Brain pericyte (primary cell): ENCODE measurements around the gene SH3RF3.

ENCODE experiments used
- DNase-seq: peaks from one replicate; pipeline ENCODE4 v3.0.0-alpha.2; 2012; ENCODE audit warnings: low read depth, low spot score

SH3RF3 gene

DNA sequence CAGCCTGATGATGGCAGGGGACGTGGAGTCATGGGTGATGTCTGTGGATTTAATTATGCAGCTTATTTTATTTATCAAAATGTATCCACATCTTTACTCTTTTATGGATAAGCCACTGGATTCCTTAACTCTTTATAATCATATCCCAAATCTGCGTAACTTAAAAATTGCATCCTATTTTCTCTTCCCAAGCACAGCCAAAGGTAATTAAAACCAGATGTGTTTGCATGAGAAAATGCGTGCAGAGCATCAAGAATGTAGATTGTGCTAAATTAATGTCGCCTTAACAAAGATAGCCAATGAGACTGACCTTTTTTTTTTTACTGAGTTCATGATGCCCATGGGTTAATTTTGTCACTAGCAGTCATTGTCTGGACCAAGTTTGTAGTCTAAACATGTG, 10.0 kb downstream of the SH3RF3 start:
- DNase-seq = no peak

DNA sequence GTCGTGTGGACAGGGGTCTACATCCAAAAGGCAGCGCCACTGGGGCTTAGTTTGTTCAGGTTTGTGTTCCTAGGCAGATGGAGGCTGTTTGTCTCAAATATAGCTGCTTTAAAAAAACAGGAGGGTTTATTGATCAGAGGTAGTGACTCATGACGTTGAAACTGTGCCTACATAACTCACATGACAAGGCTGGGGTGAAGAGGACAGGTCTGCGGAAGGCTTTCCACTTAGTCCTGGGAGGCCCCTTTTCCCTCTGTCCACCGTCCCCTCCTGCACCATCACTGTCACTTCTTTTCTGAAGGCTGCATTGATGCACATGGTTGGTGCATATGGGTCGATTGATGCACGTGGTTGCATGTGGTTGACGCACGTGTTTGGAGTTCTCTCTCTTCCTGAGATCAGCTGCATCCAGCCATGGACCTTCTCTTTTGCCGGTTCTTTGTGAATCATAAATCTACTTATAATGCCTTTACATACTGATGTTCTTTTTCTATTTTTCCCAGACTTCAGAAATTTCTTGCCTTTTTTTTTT, 10.9 kb downstream of the SH3RF3 start:
- no peak for DNase-seq

DNA sequence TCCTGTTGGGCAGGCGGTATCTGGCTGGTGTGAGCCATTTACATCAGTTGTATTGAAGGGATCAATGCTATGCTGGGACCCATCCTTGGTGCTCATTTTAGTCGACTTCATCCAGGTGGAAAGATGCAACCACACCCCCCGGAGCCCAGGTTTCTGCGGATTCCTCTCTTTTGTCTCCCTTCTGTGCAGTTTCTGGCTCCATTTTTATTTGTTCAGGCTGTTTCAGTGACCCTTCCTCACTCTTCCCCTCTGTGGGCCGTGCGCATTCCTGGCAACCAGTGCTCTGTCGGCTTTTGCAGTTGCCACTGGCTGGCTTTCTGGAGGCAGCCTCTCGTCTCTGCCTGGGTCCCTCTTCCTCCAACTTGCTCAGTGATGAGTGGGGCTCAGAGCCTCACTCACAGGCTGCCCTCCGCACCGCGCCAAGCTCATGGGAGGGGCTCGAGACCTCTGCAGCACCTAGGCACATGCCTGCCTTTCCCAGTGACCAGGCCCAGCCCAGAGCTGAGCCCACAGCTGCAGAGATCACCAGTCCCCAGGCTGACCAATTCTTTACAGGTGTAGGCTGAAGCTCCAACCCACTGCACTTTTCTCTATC, 12.1 kb downstream of the SH3RF3 start:
- no peak for DNase-seq

DNA sequence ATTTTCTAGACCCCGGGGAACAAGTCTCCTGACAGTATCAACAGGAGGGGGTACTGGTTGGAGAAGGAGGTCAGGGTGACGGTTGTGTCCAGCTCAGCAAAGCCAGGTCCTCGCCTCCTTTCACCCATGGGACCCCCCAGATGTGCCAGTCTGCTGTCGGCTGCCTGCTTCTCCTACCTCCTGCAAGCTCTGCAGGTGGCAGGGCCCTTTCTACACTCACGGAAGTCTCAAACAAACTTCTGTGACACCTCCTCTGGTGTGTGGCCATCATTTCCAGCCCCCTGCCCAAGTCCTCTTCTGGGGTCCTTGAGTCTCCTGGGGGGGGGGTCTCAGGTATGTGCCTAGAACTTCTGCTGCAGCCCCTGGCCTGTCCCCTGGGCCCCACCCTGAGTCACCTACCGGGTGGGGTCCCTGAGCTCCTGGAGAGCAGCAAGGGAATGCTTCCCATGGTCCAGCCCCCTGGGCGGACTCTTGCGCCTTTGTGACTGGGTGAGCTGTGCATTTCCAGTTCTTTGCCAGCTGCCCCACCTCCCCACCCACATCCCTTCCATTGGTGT, 12.8 kb downstream of the SH3RF3 start:
- DNase-seq = no peak

DNA sequence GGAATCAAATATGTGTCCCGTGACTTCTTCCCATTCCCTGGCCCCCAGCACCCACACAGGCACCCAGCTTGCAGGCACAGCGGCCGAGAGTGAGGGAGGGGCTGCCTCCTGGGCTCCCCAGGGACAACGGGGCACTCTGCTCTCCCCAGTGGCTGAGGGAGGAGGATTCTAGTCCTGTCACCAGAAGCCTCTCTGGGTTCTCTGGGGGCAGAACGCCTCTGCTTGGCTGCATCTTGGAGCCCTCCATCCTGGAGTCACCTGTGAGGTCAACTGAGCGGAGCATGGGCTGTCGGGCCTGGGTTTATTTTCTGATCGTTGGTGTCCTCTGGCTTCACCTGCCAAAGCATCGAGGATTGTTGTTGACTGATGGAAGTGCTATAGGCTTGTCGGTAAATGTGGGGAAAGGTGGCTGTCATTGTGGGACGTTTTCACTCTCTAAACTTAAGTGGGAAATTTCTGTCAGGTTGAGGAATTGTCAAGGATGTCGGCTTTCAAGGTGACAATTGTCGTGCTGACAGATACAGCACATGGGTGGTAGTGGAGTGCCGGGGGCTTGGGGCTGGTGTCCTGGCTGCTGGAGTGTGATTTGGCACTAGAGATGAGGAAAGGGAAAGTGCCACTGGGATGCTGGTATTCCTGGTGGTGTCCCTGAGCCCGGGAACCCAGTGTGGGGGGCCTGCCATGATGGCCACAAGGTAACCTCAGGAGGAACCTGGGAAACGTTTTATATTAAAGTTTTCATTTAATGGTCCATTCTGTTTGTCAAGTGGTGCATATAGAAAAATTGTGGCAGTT, 13.6 kb downstream of the SH3RF3 start:
- no peak for DNase-seq

DNA sequence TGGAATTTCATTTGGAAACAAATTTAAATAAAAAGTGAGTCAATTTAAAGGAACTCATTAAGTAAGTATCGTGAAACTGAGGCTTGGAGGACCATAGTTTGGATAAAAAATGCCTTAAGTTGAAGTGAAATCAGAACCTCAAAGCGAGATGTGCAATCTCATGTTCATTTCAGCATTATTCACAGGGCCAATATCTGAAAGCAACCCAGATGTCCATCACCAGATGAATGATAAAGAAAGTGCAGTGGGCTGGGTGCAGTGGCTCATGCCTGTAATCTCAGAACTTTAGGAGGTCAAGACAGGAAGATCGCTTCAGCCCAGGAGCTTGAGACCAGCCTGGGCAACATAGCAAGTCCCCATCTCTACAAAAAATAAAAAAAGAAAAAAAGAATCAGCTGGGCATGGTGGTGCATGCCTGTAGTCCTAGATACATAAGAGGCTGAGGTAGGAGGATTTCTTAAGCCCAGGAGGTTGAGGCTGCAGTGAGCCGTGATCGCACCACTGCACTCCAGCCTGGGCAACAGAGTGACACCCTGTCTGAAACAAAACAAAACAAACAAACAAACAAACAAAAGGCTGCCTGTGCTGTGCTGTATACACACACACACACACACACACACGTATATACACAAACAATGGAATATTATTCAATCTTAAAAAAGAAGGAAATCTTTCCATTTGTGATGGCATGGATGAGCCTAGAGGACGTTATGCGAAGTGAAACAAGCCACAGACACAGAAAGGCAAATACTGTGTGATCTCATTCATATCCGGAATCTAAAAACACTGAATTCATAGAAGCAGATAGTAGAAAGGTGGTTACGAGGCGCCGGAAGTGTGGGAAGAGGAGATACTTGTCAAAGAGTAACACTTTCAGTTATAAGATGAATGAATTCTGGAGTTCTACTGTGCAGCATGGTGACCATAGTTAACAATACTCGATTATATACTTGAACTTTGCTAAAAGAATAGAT, 14.5 kb downstream of the SH3RF3 start:
- DNase-seq = no peak

DNA sequence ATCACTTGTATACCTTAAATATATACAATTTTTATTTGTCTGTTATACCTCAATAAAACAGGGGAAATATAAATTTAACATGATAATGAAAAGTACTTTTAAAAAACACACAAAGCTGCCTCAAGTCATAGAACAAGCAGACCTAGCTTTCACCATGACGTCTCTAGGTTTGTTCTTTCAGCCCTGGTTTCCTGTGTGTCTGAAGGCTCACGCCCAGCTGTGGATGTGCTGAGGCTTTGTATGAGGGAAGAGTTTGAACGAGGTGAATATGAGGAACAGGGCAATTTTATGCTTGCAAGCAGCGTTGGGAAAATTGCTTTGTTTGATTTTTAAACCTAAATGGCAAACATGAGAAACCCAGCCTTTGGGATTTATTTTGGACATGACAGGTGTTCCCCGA, 15.3 kb downstream of the SH3RF3 start:
- no peak for DNase-seq

DNA sequence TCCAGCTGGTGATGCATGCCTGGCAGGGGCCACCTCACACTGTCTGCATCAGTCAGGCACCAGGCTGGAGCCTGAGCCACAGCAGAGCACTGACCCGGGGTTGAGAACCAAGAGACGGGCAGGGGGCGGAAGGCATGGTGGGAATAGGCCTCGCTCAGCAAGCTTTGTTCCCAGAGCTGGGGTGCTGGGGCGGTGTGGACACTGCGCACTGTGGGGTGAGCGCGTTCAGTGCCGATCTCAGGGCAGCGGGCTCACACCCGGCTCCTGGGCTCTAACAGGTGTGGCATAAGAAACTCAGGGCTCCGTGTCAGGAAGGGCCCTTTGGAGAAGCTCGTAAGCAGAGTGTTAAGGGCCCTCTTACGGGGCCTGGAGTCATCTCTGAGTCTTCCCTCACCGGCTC, 15.7 kb downstream of the SH3RF3 start:
- DNase-seq = no peak

DNA sequence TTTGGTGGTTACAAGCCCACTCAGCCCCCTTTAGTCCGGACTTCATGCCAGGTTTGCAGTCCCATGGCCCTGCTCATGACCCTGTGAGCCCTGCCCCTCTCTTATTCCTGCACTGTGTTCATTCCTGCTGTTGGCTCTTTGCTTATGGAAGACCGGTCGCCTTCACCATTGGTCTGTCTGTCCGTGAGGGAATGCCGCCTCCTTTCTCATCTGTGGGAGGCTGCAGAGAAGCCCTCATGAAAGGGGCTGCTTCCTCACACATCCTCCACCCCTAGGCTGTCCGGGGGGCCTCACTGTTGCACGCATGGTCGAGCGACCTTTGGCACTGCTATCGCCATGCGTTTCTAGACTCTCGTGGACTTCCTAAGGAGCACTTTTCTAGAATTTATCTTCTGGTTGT, 16.3 kb downstream of the SH3RF3 start:
- DNase-seq = no peak

DNA sequence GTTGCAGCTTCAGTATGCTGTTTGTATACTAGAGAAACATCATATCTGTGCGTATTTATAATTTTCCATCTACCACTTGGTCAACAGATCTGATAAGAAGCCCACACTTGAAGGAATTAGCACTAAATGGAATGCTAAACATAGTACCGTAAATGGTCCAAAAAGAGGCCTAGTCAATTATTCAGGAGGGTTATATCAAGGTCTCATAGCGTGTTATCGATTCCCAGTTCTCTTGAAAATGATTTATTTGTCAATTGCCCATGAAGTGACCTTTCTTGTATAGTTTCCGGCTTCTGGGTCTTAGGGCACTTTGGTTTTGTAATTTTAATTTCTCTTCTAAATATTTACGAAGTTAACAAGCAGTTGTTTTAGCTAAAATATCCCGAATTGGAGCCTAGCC, 18.4 kb downstream of the SH3RF3 start:
- DNase-seq = no peak

DNA sequence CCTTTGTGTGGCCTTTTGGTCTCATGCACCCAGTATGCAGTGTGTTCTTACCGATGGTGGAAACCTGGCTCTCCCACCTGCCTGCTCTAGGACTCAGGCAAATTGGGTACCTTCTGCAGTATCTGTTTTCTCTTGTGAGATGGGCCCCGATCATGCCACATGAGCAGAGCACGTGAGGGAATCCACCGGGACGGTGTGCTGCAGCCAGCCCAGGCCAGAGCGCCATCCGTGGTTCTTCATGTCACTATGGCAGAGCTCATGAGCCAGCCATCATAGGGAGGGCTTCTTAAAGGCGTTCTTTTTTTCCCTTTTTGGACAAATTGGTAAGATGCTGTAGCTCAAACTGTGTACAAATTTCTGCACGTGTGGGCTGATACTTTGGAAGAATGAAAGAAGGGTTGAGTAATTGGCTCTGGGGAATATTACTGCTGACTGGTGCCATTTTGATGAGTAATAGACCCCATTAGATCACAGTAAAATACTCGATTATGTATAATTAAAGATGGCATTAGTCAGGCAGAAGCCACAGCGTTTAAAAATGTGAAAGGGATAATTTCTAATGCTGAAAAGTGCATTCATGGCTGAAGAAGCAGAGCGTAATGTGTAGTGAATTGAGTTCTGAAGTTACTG, 19.2 kb downstream of the SH3RF3 start:
- no peak for DNase-seq

DNA sequence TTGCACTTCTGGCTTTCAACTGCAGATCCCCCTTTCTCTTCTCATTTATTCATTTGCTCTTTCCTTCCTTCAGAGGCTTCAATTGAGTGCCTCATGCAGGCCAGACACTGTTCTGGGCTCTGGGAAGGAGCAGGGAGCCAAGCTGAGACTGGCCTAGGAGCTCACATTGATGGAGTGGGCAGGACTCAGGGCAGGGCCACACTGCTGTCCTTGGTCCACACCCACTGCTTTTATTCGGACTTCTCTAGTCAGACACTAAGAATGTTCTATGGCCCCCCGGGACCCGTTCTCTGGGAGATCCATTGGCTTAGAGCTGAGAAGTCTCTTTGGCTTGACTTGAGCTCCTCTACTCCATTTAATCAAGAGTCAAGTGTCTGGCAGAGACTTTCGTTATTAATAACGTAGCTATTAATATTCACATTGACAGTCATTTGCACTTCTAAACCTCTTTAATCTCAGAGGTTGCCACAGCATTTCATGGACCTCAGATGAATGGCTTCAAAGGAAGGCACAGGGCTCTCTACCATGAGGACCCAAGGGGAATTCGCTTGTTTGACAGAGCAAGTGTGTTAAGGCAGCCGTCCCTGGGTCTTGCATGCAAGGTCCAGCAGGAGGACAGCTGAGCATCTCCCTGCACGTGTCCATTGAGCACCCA, 20.1 kb downstream of the SH3RF3 start:
- no peak for DNase-seq

DNA sequence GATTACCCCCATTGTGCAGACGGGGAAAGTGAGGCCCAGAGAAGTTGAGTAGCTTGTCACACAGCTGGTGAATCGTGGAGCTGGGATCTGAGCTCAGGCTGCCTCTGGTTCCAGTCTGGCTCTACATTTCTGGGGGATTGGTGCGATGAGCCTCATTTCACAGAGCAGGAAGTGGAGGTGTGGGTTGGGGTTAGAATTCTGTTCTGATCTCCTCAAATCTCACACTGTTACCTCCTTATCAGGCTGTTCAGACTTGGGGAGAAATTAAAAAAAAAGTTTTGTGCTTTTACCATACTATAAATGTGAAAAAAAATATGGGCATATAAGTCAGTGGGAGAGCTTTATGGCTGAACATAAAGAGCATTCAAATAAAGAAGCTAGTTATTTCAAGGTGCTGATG, 21.6 kb downstream of the SH3RF3 start:
- no peak for DNase-seq

DNA sequence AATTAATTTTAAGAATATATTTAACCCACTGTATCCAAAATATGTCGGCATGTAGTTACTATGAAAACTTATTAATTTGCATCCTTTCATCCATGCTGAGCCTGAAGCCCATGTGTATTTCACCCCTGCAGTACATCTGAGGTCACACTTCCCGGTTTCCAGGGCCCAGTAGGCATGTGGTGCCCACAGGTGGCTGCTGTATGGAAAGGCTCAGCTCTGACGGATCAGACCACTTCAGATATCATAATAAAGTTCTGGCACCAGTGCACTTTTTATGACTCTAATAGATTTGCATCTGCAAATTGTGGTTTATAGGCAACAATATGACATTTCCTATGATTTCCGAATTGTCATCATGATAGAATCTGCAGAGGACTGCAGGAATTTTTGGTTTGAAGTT, 22.5 kb downstream of the SH3RF3 start:
- DNase-seq = no peak

DNA sequence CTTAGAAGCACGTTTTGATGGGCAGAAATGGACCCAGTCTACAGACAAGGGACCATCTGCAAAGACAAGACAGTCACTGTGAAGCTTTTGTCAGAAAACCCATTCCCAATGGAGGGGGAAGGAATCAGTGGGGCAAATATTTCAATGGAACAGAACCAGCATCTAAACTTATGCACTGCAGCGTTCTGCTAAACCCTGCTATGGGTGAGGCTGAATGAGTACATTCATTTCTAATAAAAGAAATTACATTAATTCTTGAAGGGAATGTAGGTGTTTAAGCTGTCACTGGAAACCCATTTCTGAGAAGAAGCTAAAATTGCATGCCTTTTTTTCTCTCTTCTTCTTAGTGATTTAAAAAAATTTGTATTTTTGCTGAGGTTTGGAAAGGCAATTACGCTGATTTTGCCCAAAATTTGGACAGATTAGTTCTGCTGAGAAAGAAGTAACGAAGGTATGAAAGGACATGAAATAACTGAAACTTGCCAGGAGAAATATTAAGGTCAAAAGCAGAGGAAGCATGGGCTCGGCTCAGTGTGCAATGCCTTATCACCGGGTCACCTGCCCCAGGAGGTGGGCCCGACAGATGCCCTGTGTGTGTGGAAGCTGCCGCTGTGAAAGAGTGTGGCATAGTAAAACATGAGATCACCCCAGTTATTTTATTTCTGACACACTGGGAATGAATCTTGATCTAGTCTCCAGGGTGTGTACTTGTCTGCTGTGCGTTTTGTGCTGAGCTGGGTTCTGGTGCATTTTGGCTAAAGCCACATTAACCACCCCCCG, 24.2 kb downstream of the SH3RF3 start:
- DNase-seq = no peak

DNA sequence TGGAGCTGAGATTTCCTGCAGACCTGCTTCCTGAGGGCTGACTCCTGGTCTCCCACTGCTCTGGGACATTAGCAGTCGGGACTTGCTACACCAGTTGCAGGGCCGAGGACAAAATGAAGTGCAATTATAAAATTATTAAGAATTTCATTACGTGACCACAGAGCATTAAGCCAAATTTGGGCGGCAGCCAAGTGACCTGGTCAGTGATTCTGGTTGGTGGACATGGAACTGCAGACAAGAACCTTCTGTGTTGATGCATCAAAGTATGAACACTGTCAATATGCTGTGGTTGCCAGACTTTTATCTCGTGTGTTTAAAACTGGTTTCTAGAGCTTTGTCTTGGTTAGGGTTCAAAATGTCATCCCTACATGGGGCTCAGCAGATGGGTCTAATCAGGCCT, 24.8 kb downstream of the SH3RF3 start:
- no peak for DNase-seq

DNA sequence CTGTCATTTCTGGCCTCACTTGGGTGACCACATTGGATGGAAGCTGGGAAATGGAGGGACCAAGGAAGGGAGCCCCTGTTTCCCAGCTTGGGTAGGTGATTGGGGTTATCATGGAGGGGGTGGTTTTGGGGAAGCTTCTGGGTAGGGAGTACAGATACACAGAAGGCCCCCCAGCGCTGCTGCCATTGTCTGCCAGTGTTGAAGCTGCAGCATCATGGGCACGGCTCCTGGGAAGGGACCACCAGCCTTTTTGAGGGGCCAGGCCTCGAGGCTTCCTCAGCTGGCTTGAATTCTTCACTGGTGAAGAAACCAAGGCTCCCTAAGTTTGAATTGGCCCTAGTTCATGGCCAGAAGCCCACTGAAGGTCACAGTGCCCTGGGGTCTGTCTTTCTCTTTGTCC, 25.2 kb downstream of the SH3RF3 start:
- no peak for DNase-seq

DNA sequence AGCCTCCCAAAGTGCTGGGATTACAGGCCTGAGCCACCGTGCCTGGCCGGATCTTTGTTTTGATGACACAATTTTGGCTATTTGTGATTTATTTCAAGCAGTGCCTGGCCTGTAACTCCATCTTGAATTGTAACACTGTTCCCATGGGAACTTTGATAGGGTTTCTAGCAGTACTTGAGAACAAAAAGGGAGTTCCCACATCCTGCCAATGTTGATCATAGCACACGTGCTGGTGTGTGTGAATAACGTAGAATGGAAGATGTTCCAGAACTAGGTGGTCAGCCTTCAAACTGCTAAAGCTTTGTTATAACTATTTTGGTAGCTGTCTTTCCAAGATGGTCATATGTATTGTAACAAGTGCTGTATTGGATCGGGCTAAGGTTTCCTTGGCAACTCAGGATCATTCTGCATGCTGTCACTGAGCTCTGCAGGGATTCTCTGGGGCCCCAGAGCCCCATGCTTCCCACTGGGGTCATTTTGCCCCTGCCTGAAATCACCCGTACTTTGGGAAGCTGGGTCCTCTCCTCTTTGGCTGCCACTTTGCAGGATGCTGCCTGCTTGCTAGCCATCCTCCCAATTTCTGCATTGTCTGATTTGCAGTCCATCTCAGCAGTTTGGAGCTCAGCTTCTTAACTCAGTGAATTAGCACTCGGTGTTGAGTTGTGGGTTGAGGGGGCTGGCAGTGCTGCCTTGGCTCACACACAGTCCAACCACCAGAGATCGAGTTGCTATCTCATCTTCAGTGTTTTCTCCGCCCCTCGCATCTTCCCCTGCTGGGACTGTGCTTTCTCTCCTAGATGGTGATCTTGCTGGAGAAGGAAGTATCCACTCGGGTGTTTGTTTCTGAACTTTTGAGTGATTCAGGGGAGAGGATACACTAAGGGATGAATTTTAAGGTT, 26.8 kb downstream of the SH3RF3 start:
- DNase-seq = no peak

DNA sequence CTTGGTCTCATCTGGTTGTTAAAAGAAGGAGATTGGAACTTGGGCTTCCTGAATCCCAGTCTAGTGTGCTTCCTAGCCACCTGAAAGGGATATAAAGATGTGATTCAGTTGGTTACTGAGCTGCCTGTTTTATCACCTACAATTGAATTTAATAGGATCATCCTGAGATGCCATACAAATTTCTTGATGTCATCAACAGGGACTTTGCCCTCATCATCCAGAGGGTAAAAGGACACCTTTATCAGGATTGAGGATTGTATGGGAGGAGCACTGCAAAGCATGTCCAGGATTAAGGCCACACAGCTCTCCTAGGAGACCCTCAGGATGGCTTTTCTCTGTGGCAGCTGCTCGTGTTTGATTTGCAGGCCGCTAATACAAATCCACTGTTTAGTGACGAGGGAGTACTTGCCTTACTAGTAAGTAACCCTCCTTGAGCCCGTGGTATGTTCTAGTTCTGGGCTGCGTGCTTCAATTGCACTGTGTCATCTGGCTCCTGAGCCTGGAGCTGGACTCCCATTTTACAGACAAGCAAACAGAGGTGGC, 28.6 kb downstream of the SH3RF3 start:
- DNase-seq = no peak
